NCI-H146 (cell line): ENCODE results near the gene CATSPER1.
"Not testable (repeated sequence)": the region's sequence is repeated elsewhere in the genome, so short reads cannot be mapped to it uniquely, and the experiment has no call there.

Source experiments
- DNase-seq: peaks from one replicate; lab custom pipeline; 2025; lab: John Stamatoyannopoulos, UW

CATSPER1 gene

GRCh38 chr11:66051766-66052663 lies 25.7 kb upstream of the CATSPER1 start, which contains the start of gene SF3B2:
SF3B2 (plus strand) TSS chr11:66052364; CDS start chr11:66052385, 21 bp downstream.
- peak; percentile 99 for DNase-seq

- DNase-seq: no peak
Observed at GRCh38 chr11:66051371-66051765, 25.1 kb upstream of the CATSPER1 start.

GRCh38 chr11:66050581-66051231 lies 24.4 kb upstream of the CATSPER1 start:
- DNase-seq: no peak

- no peak for DNase-seq
Observed at GRCh38 chr11:66048547-66049323, 22.5 kb upstream of the CATSPER1 start, which contains the start of gene GAL3ST3. GAL3ST3 (minus strand) TSS chr11:66049161; CDS start chr11:66045415, 3,746 bp downstream.

GRCh38 chr11:66047541-66048365 lies 21.5 kb upstream of the CATSPER1 start:
- DNase-seq: no peak

- DNase-seq: no peak
Observed at GRCh38 chr11:66046901-66047300, 20.6 kb upstream of the CATSPER1 start.

GRCh38 chr11:66045177-66045639 lies 18.9 kb upstream of the CATSPER1 start:
- peak; percentile 87 for DNase-seq

GRCh38 chr11:66044757-66045156 lies 18.5 kb upstream of the CATSPER1 start:
- DNase-seq: no peak

GRCh38 chr11:66042996-66043906 lies 17.0 kb upstream of the CATSPER1 start:
- no peak for DNase-seq

- DNase-seq: no peak
Observed at GRCh38 chr11:66042227-66042995, 16.1 kb upstream of the CATSPER1 start.

- DNase-seq: no peak
Observed at GRCh38 chr11:66039765-66040164, 13.5 kb upstream of the CATSPER1 start.

GRCh38 chr11:66037327-66037726 lies 11.0 kb upstream of the CATSPER1 start:
- no peak for DNase-seq

GRCh38 chr11:66036334-66036710 lies 10.0 kb upstream of the CATSPER1 start:
- no peak for DNase-seq

- DNase-seq: no peak
Observed at GRCh38 chr11:66035653-66036333, 9.5 kb upstream of the CATSPER1 start.

- no peak for DNase-seq
Observed at GRCh38 chr11:66032957-66033735, 6.9 kb upstream of the CATSPER1 start.

- not testable (repeated sequence) for DNase-seq
Observed at GRCh38 chr11:66023186-66023440, 3.2 kb downstream of the CATSPER1 start.

GRCh38 chr11:66022401-66023185 lies 3.7 kb downstream of the CATSPER1 start:
- DNase-seq: peak; percentile 68
